CD14-positive monocyte (primary cell): ENCODE results near the gene EIF4E1B. TPM values are rescaled to one million over a fixed set of nuclear protein-coding genes. Genes with fewer than 3 reads are reported as not detected.

Experiments used
- DNase-seq, 3 donors: peaks; one replicate each; pipeline ENCODE4 v3.0.0-alpha.2; 2011 to 2022
- H2AFZ ChIP-seq: 2 replicates; pipeline ENCODE4 v1.6.0; 2012; ENCODE audit warnings: mild to moderate bottlenecking, low read depth, low read length, inconsistent platforms; ENCODE audit not compliant: insufficient read depth, poor library complexity, severe bottlenecking
- H3K27ac ChIP-seq, 2 donors: 1 replicate in 1 of 2; 2 replicates in 1 of 2; pipeline ENCODE4 v1.5.1; 2012 to 2013; ENCODE audit warnings: low read length in 2 of 2, control low read depth in 1 of 2, inconsistent platforms in 1 of 2, low read depth in 1 of 2, mild to moderate bottlenecking in 1 of 2
- H3K27me3 ChIP-seq, 2 donors: one replicate each; pipeline versions ENCODE4 v1.6.0 to v1.6.1; 2011 to 2013; ENCODE audit warnings: low read length in 2 of 2; ENCODE audit not compliant: control insufficient read depth in 2 of 2, insufficient read depth in 2 of 2
- H3K36me3 ChIP-seq, 2 donors: replicated peaks in 1 of 2; 1 replicate in 1 of 2; 2 replicates in 1 of 2; pipeline versions ENCODE4 v1.5.1 to v1.6.1; 2012 to 2013; ENCODE audit warnings: low read length in 2 of 2, control low read depth in 1 of 2, inconsistent platforms in 1 of 2, mild to moderate bottlenecking in 1 of 2; ENCODE audit not compliant: insufficient read depth in 2 of 2, control insufficient read depth in 1 of 2
- H3K4me1 ChIP-seq, 2 donors: 1 replicate in 1 of 2; 2 replicates in 1 of 2; pipeline versions ENCODE4 v1.5.1 to v1.6.1; 2012 to 2013; ENCODE audit warnings: low read length in 2 of 2, control low read depth in 1 of 2, inconsistent platforms in 1 of 2, mild to moderate bottlenecking in 1 of 2, moderate library complexity in 1 of 2; ENCODE audit not compliant: insufficient read depth in 2 of 2, control insufficient read depth in 1 of 2
- H3K4me2 ChIP-seq: replicated peaks from 2 replicates; pipeline ENCODE3; 2012; ENCODE audit warnings: low read length, moderate library complexity, mild to moderate bottlenecking; ENCODE audit not compliant: poor library complexity, severe bottlenecking; ENCODE audit errors: extremely low read depth
- H3K4me3 ChIP-seq, 3 experiments: fragments of 200-600 bp in 1 of 3; sonication (generic) in 1 of 3; replicated peaks in 1 of 3; 1 replicate in 2 of 3; 2 replicates in 1 of 3; pipeline ENCODE4 v1.5.1; 2011 to 2013; ENCODE audit warnings: low read length in 3 of 3, mild to moderate bottlenecking in 3 of 3, control low read depth in 2 of 3, low read depth in 2 of 3, inconsistent platforms in 1 of 3, moderate library complexity in 1 of 3
- H3K79me2 ChIP-seq: 2 replicates; pipeline ENCODE4 v1.6.0; 2012; ENCODE audit warnings: mild to moderate bottlenecking, control low read depth, inconsistent platforms, low read length, moderate library complexity; ENCODE audit not compliant: insufficient read depth
- H3K9ac ChIP-seq: 2 replicates; pipeline ENCODE4 v1.6.0; 2017; ENCODE audit warnings: low read length, mild to moderate bottlenecking; ENCODE audit not compliant: insufficient read depth, poor library complexity, severe bottlenecking
- H3K9me3 ChIP-seq, 2 donors: replicated peaks in 1 of 2; 1 replicate in 1 of 2; 2 replicates in 1 of 2; pipeline versions ENCODE4 v1.5.1 to v1.6.1; 2012 to 2013; ENCODE audit warnings: low read length in 2 of 2, control low read depth in 1 of 2; ENCODE audit not compliant: control insufficient read depth in 1 of 2, insufficient read depth in 1 of 2
- H4K20me1 ChIP-seq: 2 replicates; pipeline ENCODE4 v1.6.0; 2012; ENCODE audit warnings: mild to moderate bottlenecking, low read length, control low read depth, moderate library complexity; ENCODE audit not compliant: insufficient read depth
- H3K27ac Mint-ChIP-seq, 7 donors: one replicate each; pipeline ENCODE4 v1.8.0; 2020; ENCODE audit warnings: mild to moderate bottlenecking in 7 of 7, mixed read lengths in 7 of 7, moderate library complexity in 6 of 7, inconsistent platforms in 2 of 7
- H3K27me3 Mint-ChIP-seq, 3 donors: one replicate each; pipeline ENCODE4 v1.8.0; 2021 to 2022; ENCODE audit warnings: low read depth in 3 of 3, mild to moderate bottlenecking in 3 of 3, mixed read lengths in 3 of 3, moderate library complexity in 3 of 3, inconsistent platforms in 1 of 3
- H3K36me3 Mint-ChIP-seq, 2 donors: one replicate each; pipeline ENCODE4 v1.8.0; 2020; ENCODE audit warnings: mixed read lengths in 2 of 2, inconsistent platforms in 1 of 2, mild to moderate bottlenecking in 1 of 2
- H3K4me1 Mint-ChIP-seq: one replicate; pipeline ENCODE4 v1.8.0; 2020; ENCODE audit warnings: mild to moderate bottlenecking, mixed read lengths
- H3K4me3 Mint-ChIP-seq, 2 donors: one replicate each; pipeline ENCODE4 v1.8.0; 2020; ENCODE audit warnings: mild to moderate bottlenecking in 2 of 2, mixed read lengths in 2 of 2, moderate library complexity in 1 of 2
- H3K9me3 Mint-ChIP-seq, 7 donors: one replicate each; pipeline ENCODE4 v1.8.0; 2020 to 2022; ENCODE audit warnings: mixed read lengths in 7 of 7, mild to moderate bottlenecking in 6 of 7, moderate library complexity in 6 of 7, inconsistent platforms in 2 of 7
- CTCF ChIP-seq: fragments of 200-600 bp; IDR thresholded peaks from one replicate; pipeline ENCODE4 v1.8.0; 2022; ENCODE audit warnings: antibody characterized with exemption, mild to moderate bottlenecking
- WGBS: methylation state at CpG from one replicate; pipeline ENCODE4 v1.1.5; 2013; ENCODE audit warnings: missing lambda C conversion rate; ENCODE audit not compliant: insufficient coverage; 5-methylcytosine and 5-hydroxymethylcytosine counted together
- intact Hi-C, 2 donors: fragments of 100-400 bp; cut with micrococcal nuclease; formaldehyde crosslinking; loops; one replicate each; pipeline versions ENCODE4 v1.15.0 to v1.15.1; 2023
- polyA plus RNA-seq, 3 donors: library from polyadenylated mRNA; depleted of rRNA in 1 of 3; unstranded in 2 of 3; stranded (reverse) in 1 of 3; fragments of 300-500 nt in 2 of 3; fragments of >200 nt in 1 of 3; fragmentation: Illumina TruSeq in 2 of 3; gene quantifications; 1 replicate in 2 of 3; 2 replicates in 1 of 3; pipeline ENCODE4 v1.2.3, GENCODE V29; 2012 to 2021

Gene EIF4E1B
- polyA plus RNA-seq, 3 donors, result not detected

- 80% methylated on average over 1 of the region's 2 CpGs for WGBS
- Histone ChIP-seq H3K9me3 (no peaks in the 10 kb centered on the region), H3K27me3 (peaks cover 17 to 46% of the 10 kb centered on the region in 2 donors), H3K27ac (no peak overlapping the region), H3K79me2 (no peaks in the 10 kb centered on the region), H2AFZ (no peak overlapping the region), H3K4me2 (no peak overlapping the region), H3K4me3 (no peak overlapping the region), H3K4me1 (peaks cover 6% of the 10 kb centered on the region in 2 donors), H3K9ac (no peak overlapping the region), H4K20me1 (no peaks in the 10 kb centered on the region), H3K36me3 (no peaks in the 10 kb centered on the region)
- H3K27me3 Mint-ChIP-seq, result peaks cover 46 to 74% (median 52%) of the 10 kb centered on the region in 3 donors
- H3K4me3 Mint-ChIP-seq, result no peak overlapping the region
- no peak for TF ChIP-seq CTCF
- H3K36me3 Mint-ChIP-seq, result peaks cover 3 to 7% of the 10 kb centered on the region in 2 donors
- intact Hi-C loops, result no loop called here
- peaks cover 0 to 13% (median 6%) of the 10 kb centered on the region in 7 donors for H3K9me3 Mint-ChIP-seq
- no peak for DNase-seq
- H3K27ac Mint-ChIP-seq, result no peak overlapping the region
- H3K4me1 Mint-ChIP-seq, result peaks cover 10% of the 10 kb centered on the region
Measured at GRCh38 chr5:176612855-176613254, 17.6 kb upstream of the EIF4E1B start.

- Histone ChIP-seq H3K27ac (no peak overlapping the region), H3K36me3 (no peaks in the 10 kb centered on the region), H3K4me2 (no peak overlapping the region), H3K9me3 (peaks cover 12 to 18% of the 10 kb centered on the region in 2 donors), H3K79me2 (no peaks in the 10 kb centered on the region), H2AFZ (no peak overlapping the region), H3K4me1 (peaks cover 11 to 12% of the 10 kb centered on the region in 2 donors), H4K20me1 (no peaks in the 10 kb centered on the region), H3K27me3 (peaks cover 18 to 50% of the 10 kb centered on the region in 2 donors), H3K9ac (no peak overlapping the region), H3K4me3 (no peak overlapping the region)
- Mint-ChIP-seq H3K9me3 (peaks cover 0 to 22% (median 16%) of the 10 kb centered on the region in 7 donors), H3K36me3 (no peaks in the 10 kb centered on the region), H3K4me1 (peaks cover 12% of the 10 kb centered on the region), H3K27ac (no peak overlapping the region), H3K27me3 (peaks cover 51 to 79% (median 58%) of the 10 kb centered on the region in 3 donors), H3K4me3 (no peak overlapping the region)
- TF ChIP-seq CTCF, result no peak
- DNase-seq, result no peak
- WGBS, result 89% methylated on average over 3 of the region's 8 CpGs
- intact Hi-C loops, result no loop called here
Measured at GRCh38 chr5:176614805-176615478, 15.5 kb upstream of the EIF4E1B start.
